Measurements from ENCODE around the gene FGA.

- TF ChIP-seq CTCF (IDR thresholded peaks at IDR 0.05) (no peak), POLR2A (IDR thresholded peaks at IDR 0.05) (no peak)
Observed at GRCh38 chr4:154626793-154627484, 36.4 kb upstream of the FGA start.

Data from lower leg skin (tissue), 3 donors.